ENCODE measurements around the gene SEMA4D.

SEMA4D gene

DNA sequence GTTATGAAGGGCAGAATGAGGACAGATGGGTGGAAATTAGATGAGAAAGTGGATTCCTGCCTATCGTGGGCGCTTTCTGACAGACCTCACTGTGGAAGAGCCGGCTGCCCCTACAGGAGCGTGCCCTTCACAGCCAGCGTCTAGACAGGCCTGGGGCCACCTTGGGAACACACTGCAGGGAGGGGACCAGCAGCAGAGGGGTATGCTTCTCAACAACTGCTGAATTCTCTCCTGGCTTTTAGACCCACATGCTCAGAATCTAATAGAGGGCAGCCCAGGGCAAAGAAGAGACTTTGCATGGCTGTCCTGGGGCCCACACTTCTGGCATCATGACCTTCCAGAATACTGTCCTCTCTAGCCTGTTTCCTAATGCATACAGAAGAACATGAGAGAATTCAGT, 2.1 kb upstream of the SEMA4D start:
- no peak for DNase-seq

DNA sequence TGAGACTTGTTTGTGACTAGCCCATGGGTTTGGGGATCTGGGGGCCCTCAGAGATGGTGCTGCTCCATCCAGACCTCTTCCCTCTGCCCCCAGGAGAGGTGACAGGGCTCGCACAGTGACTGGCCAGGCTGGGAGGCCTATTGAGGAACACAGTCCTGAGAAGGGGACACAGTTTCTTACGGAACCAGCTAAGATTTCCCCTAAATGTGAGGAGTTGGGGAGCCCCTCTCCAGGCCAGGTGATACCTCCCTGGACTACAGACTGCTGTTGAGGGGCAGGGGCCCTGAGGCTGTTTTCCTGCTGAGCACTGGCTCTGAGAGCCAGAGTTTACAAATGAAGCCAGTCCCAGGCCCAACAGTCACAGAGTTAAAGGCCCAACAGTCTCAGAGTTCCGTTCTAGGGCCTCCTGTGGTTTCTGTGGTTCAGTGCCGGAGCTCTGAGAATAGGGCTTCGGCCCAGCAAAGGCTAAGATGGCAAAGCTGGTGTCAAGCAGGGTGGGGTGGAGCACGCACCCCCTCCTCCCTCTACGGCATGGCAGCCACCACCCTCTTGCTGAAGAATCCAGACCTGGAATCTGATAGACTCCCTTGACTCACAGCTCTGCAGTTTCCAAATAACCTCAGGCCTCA, 1.1 kb upstream of the SEMA4D start:
- no peak for DNase-seq

GRCh38 chr9:89497257-89497963, 503 bp downstream of the SEMA4D start:
- no peak for DNase-seq

GRCh38 chr9:89496645-89497256, 1.2 kb downstream of the SEMA4D start:
- no peak for DNase-seq

GRCh38 chr9:89495824-89496560, 1.9 kb downstream of the SEMA4D start:
- DNase-seq, result no peak

DNA sequence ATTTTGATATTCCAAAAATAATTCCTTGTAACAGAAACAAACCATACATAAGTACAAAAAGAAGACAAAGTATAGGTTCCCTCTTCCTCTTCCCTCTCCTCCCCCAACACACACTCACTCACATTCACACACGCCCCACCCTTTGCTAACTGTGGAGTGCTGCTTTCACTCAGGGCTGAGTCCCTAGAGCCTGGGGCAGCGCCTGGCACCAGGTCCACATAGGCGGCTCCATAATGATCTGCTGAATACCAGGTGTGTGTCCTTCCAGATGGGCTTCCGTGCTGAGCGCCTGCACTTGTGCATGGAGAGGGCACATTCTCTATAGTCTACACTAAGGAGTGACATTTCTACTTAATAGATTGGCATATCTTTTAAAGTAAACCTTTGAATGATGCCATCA, 3.7 kb downstream of the SEMA4D start:
- DNase-seq, result no peak

DNA sequence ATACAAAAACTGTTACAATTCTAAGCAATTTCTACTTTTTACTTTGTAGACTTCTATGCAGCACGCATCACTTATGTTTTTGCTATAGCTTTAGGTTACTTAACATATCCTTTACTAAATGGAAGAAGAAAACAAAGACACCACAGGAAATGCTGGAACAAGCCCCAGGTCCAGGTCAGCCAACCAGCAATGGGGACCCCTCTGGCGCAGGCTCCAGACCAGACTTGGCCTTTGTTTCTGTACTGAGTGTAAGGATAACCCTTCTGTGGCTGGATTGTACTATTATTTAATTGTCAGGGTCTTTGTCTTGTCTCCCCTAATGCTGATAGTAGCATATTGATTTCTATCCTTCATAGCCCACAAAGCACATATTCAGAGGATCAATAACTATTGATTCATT, 4.2 kb downstream of the SEMA4D start:
- DNase-seq, result no peak

DNA sequence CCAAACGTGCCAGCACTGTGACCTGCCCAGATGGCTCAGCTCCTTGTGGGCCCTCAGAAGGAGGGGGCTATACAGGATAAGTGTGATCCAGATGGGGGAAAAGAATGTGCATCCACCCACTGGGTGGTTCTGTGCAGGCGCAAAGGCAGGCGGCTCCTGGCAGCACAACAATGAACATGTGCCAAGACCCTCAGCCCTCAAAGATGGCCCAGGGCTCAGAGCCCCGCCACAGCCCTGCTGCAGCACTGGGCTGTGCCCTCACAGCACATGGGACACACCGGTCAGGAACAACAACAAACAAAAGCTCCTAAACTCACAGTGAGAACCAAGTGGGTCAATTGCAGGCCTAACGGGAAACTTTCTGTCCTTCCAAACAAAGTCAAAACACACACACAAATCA, 4.7 kb downstream of the SEMA4D start:
- DNase-seq, result no peak

- DNase-seq, result no peak
Observed at GRCh38 chr9:89492586-89492985, 5.3 kb downstream of the SEMA4D start.

- DNase-seq, result no peak
Observed at GRCh38 chr9:89491694-89492093, 6.2 kb downstream of the SEMA4D start.

GRCh38 chr9:89489548-89490530, 8.1 kb downstream of the SEMA4D start:
- no peak for DNase-seq

GRCh38 chr9:89488936-89489335, 9.0 kb downstream of the SEMA4D start:
- DNase-seq, result no peak

DNA sequence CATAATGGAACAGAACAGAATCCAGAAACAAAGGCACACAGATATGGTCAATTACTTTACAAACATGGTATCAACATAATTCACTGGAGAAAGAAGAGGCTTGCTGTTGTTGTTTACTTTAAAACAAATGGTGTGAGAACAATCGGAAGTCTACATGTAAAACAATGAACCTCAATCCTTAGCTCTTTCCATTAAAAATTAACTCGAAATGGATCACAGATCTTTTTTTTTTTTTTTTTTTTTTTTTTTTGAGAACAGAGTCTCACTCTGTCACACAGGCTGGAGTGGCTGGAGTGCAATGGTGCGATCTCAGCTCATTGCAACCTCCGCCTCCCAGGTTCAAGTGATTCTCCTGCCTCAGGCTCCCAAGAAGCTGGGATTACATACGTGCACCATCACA, 9.8 kb downstream of the SEMA4D start:
- DNase-seq, result no peak

DNA sequence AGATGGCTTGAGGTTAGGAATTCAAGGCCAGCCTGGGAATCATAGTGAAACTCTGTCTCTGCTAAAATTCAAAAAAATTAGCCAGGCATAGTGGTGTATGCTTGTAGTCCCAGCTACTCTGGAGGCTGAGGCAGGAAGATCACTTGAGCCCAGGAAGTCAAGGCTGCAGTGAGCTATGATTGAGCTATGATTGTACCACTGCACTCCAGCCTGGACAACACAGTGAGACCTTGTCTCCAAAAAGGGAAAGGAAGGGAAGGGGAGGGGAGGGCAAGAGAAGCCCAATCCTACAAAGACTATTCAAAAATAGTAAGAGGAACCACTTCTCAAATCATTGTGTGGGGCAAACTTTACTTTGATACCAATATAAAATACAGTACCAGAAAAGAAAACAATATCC, 11.2 kb downstream of the SEMA4D start:
- no peak for DNase-seq

DNA sequence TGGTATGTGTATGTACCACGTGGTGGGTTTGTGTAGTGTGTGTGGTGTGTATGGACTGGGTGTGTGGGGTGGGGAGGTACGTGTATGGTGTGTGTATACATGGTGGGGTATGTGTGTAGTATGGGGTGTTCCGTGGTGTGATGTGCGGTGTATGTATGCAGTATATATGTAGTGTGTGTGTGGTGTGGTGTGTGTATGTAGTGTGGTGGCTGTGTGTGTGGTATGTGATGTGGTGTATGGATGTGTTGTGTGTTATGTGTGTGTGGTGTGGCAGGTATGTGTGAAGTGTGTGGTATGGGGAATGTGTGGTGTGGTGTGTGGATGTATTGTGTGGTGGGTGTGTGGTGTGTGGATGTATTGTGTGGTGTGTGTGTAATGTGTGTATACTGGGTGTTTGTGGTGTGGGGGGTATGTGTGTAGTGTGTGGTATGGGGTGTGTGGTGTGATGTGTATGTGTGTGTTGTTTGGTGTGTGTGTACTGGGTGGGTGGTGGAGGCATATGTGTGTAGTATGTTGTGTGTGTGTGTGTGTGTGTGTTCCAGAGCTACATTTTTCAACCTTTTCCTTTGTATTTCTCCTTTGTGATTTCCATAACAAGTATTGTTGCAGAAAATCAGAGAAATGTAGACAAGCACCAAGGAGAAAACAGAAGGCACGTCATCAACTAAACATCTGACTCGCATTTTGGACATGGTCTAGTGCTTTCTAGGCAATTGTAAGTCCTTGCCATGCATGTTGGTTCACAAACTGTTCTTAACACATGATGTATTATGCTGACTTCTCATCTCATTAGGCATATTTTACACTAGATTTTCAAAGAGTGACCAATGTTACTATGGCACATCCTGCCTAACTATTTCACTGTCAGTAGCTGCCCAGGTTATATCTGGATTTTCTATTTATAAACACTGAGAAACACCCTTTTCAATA, 13.2 kb downstream of the SEMA4D start:
- DNase-seq, result no peak

GRCh38 chr9:89483592-89484474, 14.1 kb downstream of the SEMA4D start:
- DNase-seq, result no peak

GRCh38 chr9:89482901-89483361, 15.0 kb downstream of the SEMA4D start:
- DNase-seq, result no peak

- DNase-seq, result no peak
Observed at GRCh38 chr9:89482056-89482851, 15.7 kb downstream of the SEMA4D start.

GRCh38 chr9:89481538-89481915, 16.4 kb downstream of the SEMA4D start:
- no peak for DNase-seq

Measured in NCI-H774 (cell line).